ENCODE data around the gene PROSER3.

The PROSER3 gene

GRCh38 chr19:35811317-35812219 lies 53.6 kb downstream of the PROSER3 start:
- H3K4me3 ChIP-seq (ENCODE audit: low read depth, low read length), result no peak overlapping the region
- TF ChIP-seq CTCF (IDR thresholded peaks at IDR 0.05; ENCODE audit: low read depth, low read length), result no peak

DNA sequence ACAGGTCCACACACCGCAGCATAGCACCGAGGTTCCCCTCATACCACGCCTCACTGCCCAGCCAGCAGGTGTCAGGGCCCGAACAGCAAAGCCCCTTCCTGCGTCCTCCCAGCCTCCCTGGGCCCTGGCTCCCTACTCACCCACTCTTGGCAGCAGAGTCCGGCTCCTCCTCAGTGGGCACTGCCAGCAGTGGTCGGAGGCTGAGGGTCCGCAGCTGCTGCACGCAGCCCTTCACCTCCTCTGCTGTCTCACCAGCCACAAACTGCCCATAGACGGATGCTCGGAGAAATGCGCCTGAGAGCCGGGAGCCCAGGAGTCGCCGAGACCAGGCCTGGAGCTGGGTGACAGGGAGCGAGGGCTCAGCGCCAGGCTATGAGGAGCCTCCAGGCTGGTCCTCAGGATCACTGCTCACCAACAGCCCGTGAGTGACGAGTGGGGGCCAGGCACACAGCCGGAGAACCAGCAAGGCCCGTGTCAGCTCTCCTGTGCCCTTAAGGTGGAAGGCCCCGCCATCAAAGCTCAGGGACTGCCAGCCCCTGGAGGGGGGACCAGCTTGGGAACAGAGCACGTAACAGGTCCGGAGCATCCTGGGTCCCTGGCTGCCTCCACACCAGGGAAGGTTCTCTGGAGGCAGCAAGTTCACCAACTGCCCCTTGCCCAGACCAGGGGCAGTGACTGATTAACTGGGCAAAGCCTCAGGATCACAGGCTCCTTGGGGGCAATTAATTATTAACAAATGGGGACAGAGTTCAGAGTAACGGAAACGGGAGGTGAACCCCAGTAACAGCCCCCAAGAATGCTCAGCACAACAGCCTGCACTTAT lies 54.5 kb downstream of the PROSER3 start, which contains the start of gene PRODH2:
PRODH2 (minus strand) TSS at position 626 of the 823 bp plus-strand sequence; CDS start at position 586, 40 bp downstream.
- TF ChIP-seq CTCF (IDR thresholded peaks at IDR 0.05; ENCODE audit: low read depth, low read length), result no peak
- H3K4me3 ChIP-seq (ENCODE audit: low read depth, low read length), result no peak within 1 kb of the TSS

- H3K4me3 ChIP-seq (ENCODE audit: low read depth, low read length), result no peak overlapping the region
- no peak for TF ChIP-seq CTCF (IDR thresholded peaks at IDR 0.05; ENCODE audit: low read depth, low read length)
Observed at GRCh38 chr19:35813043-35813890, 55.3 kb downstream of the PROSER3 start.

GRCh38 chr19:35816262-35816661 lies 58.3 kb downstream of the PROSER3 start:
- no peak for TF ChIP-seq CTCF (IDR thresholded peaks at IDR 0.05; ENCODE audit: low read depth, low read length)
- no peak overlapping the region for H3K4me3 ChIP-seq (ENCODE audit: low read depth, low read length)

DNA sequence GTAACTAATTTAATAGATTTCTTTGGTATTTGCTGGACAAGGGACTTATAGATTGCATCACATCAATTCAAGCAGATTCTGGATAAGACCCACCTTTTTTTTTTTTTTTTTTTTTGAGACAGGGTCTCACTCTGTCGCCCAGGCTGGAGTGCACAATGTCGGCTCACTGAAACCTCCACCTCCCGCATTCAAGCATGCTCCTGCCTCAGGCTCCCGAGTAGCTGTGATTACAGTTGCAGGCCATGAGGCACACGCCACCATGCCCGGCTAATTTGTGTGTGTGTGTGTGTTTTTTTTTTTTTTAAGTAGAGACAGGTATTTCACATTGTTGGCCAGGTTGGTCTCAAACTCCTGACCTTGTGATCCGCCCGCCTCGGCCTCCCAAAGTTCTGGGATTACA lies 58.9 kb downstream of the PROSER3 start:
- no peak for TF ChIP-seq CTCF (IDR thresholded peaks at IDR 0.05; ENCODE audit: low read depth, low read length)
- no peak overlapping the region for H3K4me3 ChIP-seq (ENCODE audit: low read depth, low read length)

GRCh38 chr19:35818445-35818844 lies 60.5 kb downstream of the PROSER3 start:
- TF ChIP-seq CTCF (IDR thresholded peaks at IDR 0.05; ENCODE audit: low read depth, low read length), result no peak
- H3K4me3 ChIP-seq (ENCODE audit: low read depth, low read length), result no peak overlapping the region

Measured in WI38 (cell line).